CD4-positive, alpha-beta memory T cell (primary cell): ENCODE data around the gene SLC25A5. TPM values are rescaled to one million over a fixed set of nuclear protein-coding genes. Genes with fewer than 3 reads are reported as not detected.
A peak's percentile ranks its signal among the peaks of the same experiment; 100 is the strongest.

Experiments
- CTCF ChIA-PET: fragments of 350-600 bp; sonication (Branson Sonifier 250); formaldehyde crosslinking; loops from one replicate; lab custom pipeline; 2021; ENCODE audit warnings: inconsistent platforms; ENCODE audit not compliant: partially characterized antibody; lab: Charles Lee
- POLR2A ChIA-PET: fragments of 350-600 bp; sonication (Branson Sonifier 250); formaldehyde crosslinking; loops from one replicate; lab custom pipeline; 2021; ENCODE audit not compliant: partially characterized antibody; lab: Charles Lee
- DNase-seq, 5 donors: peaks; one replicate each; pipeline versions ENCODE4 v3.0.0 to v3.0.0-alpha.2; 2020 to 2022; ENCODE audit warnings: mixed read lengths in 1 of 5
- H3K27ac ChIP-seq: one replicate; pipeline ENCODE4 v1.7.0; 2013; ENCODE audit warnings: low read depth, low read length
- H3K27me3 ChIP-seq: 2 replicates; pipeline ENCODE4 v1.7.0; 2013; ENCODE audit warnings: mild to moderate bottlenecking, low read length, moderate library complexity; ENCODE audit not compliant: insufficient read depth
- H3K36me3 ChIP-seq: 2 replicates; pipeline ENCODE4 v1.7.0; 2013; ENCODE audit warnings: mild to moderate bottlenecking, low read length, moderate library complexity; ENCODE audit not compliant: insufficient read depth
- H3K4me1 ChIP-seq: 2 replicates; pipeline ENCODE4 v1.7.0; 2013; ENCODE audit warnings: mild to moderate bottlenecking, low read length, moderate library complexity; ENCODE audit not compliant: insufficient read depth
- H3K4me3 ChIP-seq, 2 donors: one replicate each; pipeline ENCODE4 v1.7.0; 2013; ENCODE audit warnings: low read length in 2 of 2, mild to moderate bottlenecking in 1 of 2
- H3K9me3 ChIP-seq, 2 donors: one replicate each; pipeline ENCODE4 v1.7.0; 2013; ENCODE audit warnings: low read length in 2 of 2, control low read depth in 1 of 2; ENCODE audit not compliant: control insufficient read depth in 1 of 2
- H3K27ac Mint-ChIP-seq, 7 donors: one replicate each; pipeline ENCODE4 v1.8.0; 2020 to 2021; ENCODE audit warnings: mixed read lengths in 7 of 7, mild to moderate bottlenecking in 6 of 7, inconsistent platforms in 3 of 7, moderate library complexity in 3 of 7
- H3K27me3 Mint-ChIP-seq, 2 donors: one replicate each; pipeline ENCODE4 v1.8.0; 2020 to 2021; ENCODE audit warnings: mixed read lengths in 2 of 2
- H3K36me3 Mint-ChIP-seq, 2 donors: one replicate each; pipeline ENCODE4 v1.8.0; 2020 to 2021; ENCODE audit warnings: mixed read lengths in 2 of 2, inconsistent platforms in 1 of 2, mild to moderate bottlenecking in 1 of 2
- H3K4me1 Mint-ChIP-seq, 4 donors: one replicate each; pipeline ENCODE4 v1.8.0; 2020 to 2021; ENCODE audit warnings: mixed read lengths in 4 of 4, mild to moderate bottlenecking in 1 of 4
- H3K4me3 Mint-ChIP-seq, 8 donors: one replicate each; pipeline ENCODE4 v1.8.0; 2020 to 2021; ENCODE audit warnings: mixed read lengths in 8 of 8, mild to moderate bottlenecking in 7 of 8, moderate library complexity in 6 of 8, inconsistent platforms in 3 of 8
- H3K9me3 Mint-ChIP-seq, 8 donors: one replicate each; pipeline ENCODE4 v1.8.0; 2020 to 2021; ENCODE audit warnings: mixed read lengths in 8 of 8, mild to moderate bottlenecking in 5 of 8, inconsistent platforms in 3 of 8, moderate library complexity in 1 of 8
- intact Hi-C: fragments of 100-400 bp; cut with micrococcal nuclease; formaldehyde crosslinking; loops from one replicate; pipeline ENCODE4 v1.15.1; 2023
- polyA plus RNA-seq, 2 donors: library from polyadenylated mRNA; unstranded; fragments of 300-500 nt; fragmentation: Illumina TruSeq; gene quantifications; one replicate each; pipeline ENCODE4 v1.2.3, GENCODE V29; 2021
- total RNA-seq, 2 experiments: library from RNA; stranded (reverse); gene quantifications; one replicate each; pipeline ENCODE4 v1.2.3, GENCODE V29; 2021

Gene SLC25A5
- total RNA-seq (10 to 100 TPM; 78.4 to 89.4 TPM), polyA plus RNA-seq (100 to 1,000 TPM; 216 to 328 TPM)

DNA sequence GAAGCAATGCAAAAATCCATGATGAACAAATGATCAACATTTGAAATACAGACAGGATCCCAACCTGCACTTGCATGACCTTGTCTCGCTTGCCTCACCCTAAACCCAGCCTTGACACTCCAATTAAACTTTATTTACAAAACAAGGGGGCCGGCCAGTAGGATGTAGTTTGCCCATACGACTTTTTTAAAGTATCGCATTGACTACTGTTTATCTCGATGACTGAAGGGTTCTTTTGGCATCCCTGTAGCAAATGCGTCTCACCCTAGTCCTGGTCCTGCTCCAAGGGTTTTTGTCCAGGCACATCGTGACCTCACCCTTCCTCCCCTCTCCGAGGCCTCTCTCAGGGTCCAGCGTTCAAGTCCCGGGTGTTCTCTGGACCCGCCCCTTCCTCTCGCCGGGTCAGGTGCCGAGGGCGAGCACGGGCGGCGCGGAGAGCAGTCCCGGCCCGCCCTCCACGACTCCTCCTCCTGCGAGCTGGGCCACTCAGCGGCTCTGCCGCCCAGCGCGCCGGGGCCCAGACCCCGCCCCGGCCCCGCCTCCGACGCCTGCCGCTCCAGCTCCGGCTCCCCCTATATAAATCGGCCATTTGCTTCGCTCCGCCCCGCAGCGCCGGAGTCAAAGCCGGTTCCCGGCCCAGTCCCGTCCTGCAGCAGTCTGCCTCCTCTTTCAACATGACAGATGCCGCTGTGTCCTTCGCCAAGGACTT lies at the start of gene SLC25A5:
SLC25A5 (plus strand) TSS at position 603 of the 709 bp plus-strand sequence; CDS start at position 675, 72 bp downstream.
- POLR2A ChIA-PET = interaction anchor here (0.8 to 3.3 kb wide), 7 partner anchors 15 to 324 kb away, joined by 3 to 23 read pairs (median 5); partner anchors contain the start of genes NKRF, RPL39 and UBE2A
- Mint-ChIP-seq H3K4me3 (peak within 1 kb of the TSS; percentile 85 to 92 (median 86)), H3K27me3 (no peaks in the 10 kb centered on the region), H3K4me1 (peaks cover 4 to 11% (median 7%) of the 10 kb centered on the region in 4 donors), H3K27ac (peak within 1 kb of the TSS; percentile 89 to 97 (median 96)), H3K36me3 (peaks cover 0 to 27% of the 10 kb centered on the region in 2 donors), H3K9me3 (no peaks in the 10 kb centered on the region)
- Histone ChIP-seq H3K27ac (peak within 1 kb of the TSS; percentile 93), H3K36me3 (peaks cover 11% of the 10 kb centered on the region), H3K4me1 (peaks cover 17% of the 10 kb centered on the region), H3K4me3 (peak within 1 kb of the TSS; percentile 61 to 76), H3K27me3 (no peaks in the 10 kb centered on the region), H3K9me3 (no peaks in the 10 kb centered on the region)
- CTCF ChIA-PET = interaction anchor here (0.7 to 4.7 kb wide), 3 partner anchors 15 to 68 kb away, joined by 3 to 37 read pairs (median 3); no protein-coding TSS in a partner anchor
- intact Hi-C loops = loop anchor here (2.0 to 5.0 kb wide), 4 partner anchors 231 to 1137 kb away; partner anchors contain the start of genes MCTS1, NDUFA1, PGRMC1 and RNF113A
- DNase-seq = peak; percentile 82 to 84 (median 83)

DNA sequence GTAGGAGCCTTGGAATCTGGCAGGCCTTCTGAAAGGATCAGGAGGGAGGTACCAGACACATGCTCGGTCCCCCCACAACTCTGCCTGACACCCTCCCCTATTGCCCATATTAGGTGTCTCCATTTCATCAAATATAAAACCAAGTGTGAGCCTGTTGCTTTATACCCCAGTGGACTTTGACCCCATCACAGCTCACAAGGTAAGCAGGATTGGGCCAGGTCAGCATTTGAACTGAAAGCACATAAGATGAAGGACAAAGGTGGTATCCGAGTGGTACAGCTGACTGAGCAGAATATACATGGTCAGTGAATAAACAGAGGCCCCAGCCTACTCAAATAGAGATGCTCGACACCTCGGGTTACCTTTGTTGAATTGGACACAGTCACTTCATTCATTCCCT lies 49.1 kb upstream of the SLC25A5 start:
- H3K9me3 Mint-ChIP-seq = no peaks in the 10 kb centered on the region
- peaks cover 0 to 5% of the 10 kb centered on the region in 2 donors for H3K36me3 Mint-ChIP-seq
- H3K4me3 Mint-ChIP-seq = no peak overlapping the region
- H3K9me3 ChIP-seq = no peaks in the 10 kb centered on the region
- ChIA-PET POLR2A (no interaction called here), CTCF (no interaction called here)
- H3K4me1 ChIP-seq = no peaks in the 10 kb centered on the region
- H3K27me3 ChIP-seq = no peaks in the 10 kb centered on the region
- no peaks in the 10 kb centered on the region for H3K36me3 ChIP-seq
- no peak overlapping the region for H3K27ac Mint-ChIP-seq
- no peak for DNase-seq
- H3K27me3 Mint-ChIP-seq = no peaks in the 10 kb centered on the region
- H3K4me3 ChIP-seq = no peak overlapping the region
- no peak overlapping the region for H3K27ac ChIP-seq
- intact Hi-C loops = no loop called here
- no peaks in the 10 kb centered on the region for H3K4me1 Mint-ChIP-seq

- Histone ChIP-seq H3K27ac (no peak overlapping the region), H3K9me3 (no peaks in the 10 kb centered on the region), H3K27me3 (no peaks in the 10 kb centered on the region), H3K36me3 (no peaks in the 10 kb centered on the region), H3K4me3 (no peak overlapping the region), H3K4me1 (no peaks in the 10 kb centered on the region)
- Mint-ChIP-seq H3K4me3 (no peak overlapping the region), H3K27ac (peak overlapping the region in 1 of 7 donors; percentile 6), H3K4me1 (no peaks in the 10 kb centered on the region), H3K27me3 (no peaks in the 10 kb centered on the region), H3K9me3 (no peaks in the 10 kb centered on the region), H3K36me3 (peaks cover 0 to 5% of the 10 kb centered on the region in 2 donors)
- intact Hi-C loops = no loop called here
- CTCF ChIA-PET = interaction anchor here (0.7 kb wide), 1 partner anchor 521 kb away, joined by 3 read pairs; no protein-coding TSS in a partner anchor
- POLR2A ChIA-PET = no interaction called here
- no peak for DNase-seq
These were observed 48.3 kb upstream of the SLC25A5 start for GRCh38 chrX:119419898-119420297.

GRCh38 chrX:119421016-119421705 lies 47.1 kb upstream of the SLC25A5 start:
- Mint-ChIP-seq H3K27ac (no peak overlapping the region), H3K27me3 (no peaks in the 10 kb centered on the region), H3K9me3 (no peaks in the 10 kb centered on the region), H3K4me1 (no peaks in the 10 kb centered on the region), H3K36me3 (peaks cover 0 to 5% of the 10 kb centered on the region in 2 donors), H3K4me3 (no peak overlapping the region)
- Histone ChIP-seq H3K36me3 (no peaks in the 10 kb centered on the region), H3K4me1 (no peaks in the 10 kb centered on the region), H3K9me3 (no peaks in the 10 kb centered on the region), H3K27ac (no peak overlapping the region), H3K4me3 (no peak overlapping the region), H3K27me3 (no peaks in the 10 kb centered on the region)
- CTCF ChIA-PET = no interaction called here
- DNase-seq = no peak
- intact Hi-C loops = no loop called here
- POLR2A ChIA-PET = no interaction called here

DNA sequence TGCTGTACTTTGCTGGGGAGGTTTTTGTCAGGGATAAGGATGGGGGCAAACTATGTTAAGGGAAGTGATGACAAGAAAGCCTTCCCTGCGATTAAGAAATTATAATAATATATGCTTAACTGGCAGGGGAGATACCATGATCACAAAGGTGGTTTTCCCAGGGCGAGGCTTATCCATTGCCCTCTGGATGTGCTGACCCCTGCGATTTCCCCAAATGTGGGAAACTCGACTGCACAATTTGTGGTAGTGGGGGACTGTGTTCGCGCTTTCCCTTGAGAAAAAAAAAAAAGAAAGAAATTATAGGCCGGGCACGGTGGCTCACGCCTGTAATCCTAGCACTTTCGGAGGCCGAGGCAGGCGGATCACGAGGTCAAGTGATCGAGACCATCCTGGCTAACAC lies 44.6 kb upstream of the SLC25A5 start:
- no peak overlapping the region for H3K4me3 ChIP-seq
- H3K27ac Mint-ChIP-seq = no peak overlapping the region
- no peak overlapping the region for H3K4me3 Mint-ChIP-seq
- H3K27me3 Mint-ChIP-seq = no peaks in the 10 kb centered on the region
- H3K9me3 Mint-ChIP-seq = no peaks in the 10 kb centered on the region
- no peak overlapping the region for H3K27ac ChIP-seq
- peaks cover 0 to 5% of the 10 kb centered on the region in 2 donors for H3K36me3 Mint-ChIP-seq
- no peaks in the 10 kb centered on the region for H3K4me1 ChIP-seq
- H3K27me3 ChIP-seq = no peaks in the 10 kb centered on the region
- ChIA-PET POLR2A (no interaction called here), CTCF (no interaction called here)
- H3K4me1 Mint-ChIP-seq = peaks cover 0 to 4% (median 0%) of the 10 kb centered on the region in 4 donors
- intact Hi-C loops = no loop called here
- H3K9me3 ChIP-seq = no peaks in the 10 kb centered on the region
- H3K36me3 ChIP-seq = no peaks in the 10 kb centered on the region
- no peak for DNase-seq

- Mint-ChIP-seq H3K4me3 (no peak overlapping the region), H3K9me3 (no peaks in the 10 kb centered on the region), H3K27me3 (no peaks in the 10 kb centered on the region), H3K27ac (no peak overlapping the region), H3K36me3 (peaks cover 0 to 5% of the 10 kb centered on the region in 2 donors), H3K4me1 (peaks cover 0 to 4% (median 0%) of the 10 kb centered on the region in 4 donors)
- H3K27me3 ChIP-seq = no peaks in the 10 kb centered on the region
- H3K4me3 ChIP-seq = no peak overlapping the region
- ChIA-PET CTCF (no interaction called here), POLR2A (no interaction called here)
- DNase-seq = no peak
- no peaks in the 10 kb centered on the region for H3K9me3 ChIP-seq
- intact Hi-C loops = no loop called here
- no peak overlapping the region for H3K27ac ChIP-seq
- H3K4me1 ChIP-seq = no peaks in the 10 kb centered on the region
- H3K36me3 ChIP-seq = no peaks in the 10 kb centered on the region
These were observed 43.2 kb upstream of the SLC25A5 start for GRCh38 chrX:119424999-119425398.
